H1 (cell line): ENCODE measurements around the gene TRIM68.

ENCODE experiments used
- CTCF ChIP-seq, 3 experiments: IDR thresholded peaks; 1 replicate in 2 of 3; 2 replicates in 1 of 3; pipeline versions ENCODE4 v1.5.1 to v1.6.1; 2011; ENCODE audit warnings: low read length in 3 of 3, mild to moderate bottlenecking in 3 of 3, inconsistent platforms in 2 of 3, low read depth in 1 of 3, moderate library complexity in 1 of 3; ENCODE audit not compliant: insufficient read depth in 1 of 3; ENCODE audit errors: control extremely low read depth in 1 of 3
- FOSL1 ChIP-seq: IDR thresholded peaks from 2 replicates; pipeline ENCODE4 v1.6.1; 2011; ENCODE audit warnings: mild to moderate bottlenecking, low read depth, low read length, moderate library complexity; ENCODE audit not compliant: insufficient read depth
- RNF2 ChIP-seq: fragments of 200-900, 300-1000 bp; sonication (generic); IDR thresholded peaks from 2 replicates; pipeline ENCODE4 v1.7.1; 2016; ENCODE audit warnings: borderline replicate concordance, low read depth, mild to moderate bottlenecking, antibody characterized with exemption, low read length; ENCODE audit not compliant: poor library complexity, severe bottlenecking; ENCODE audit errors: missing control alignments
- SIRT6 ChIP-seq: IDR thresholded peaks from one replicate; pipeline ENCODE4 v1.7.1; 2012; ENCODE audit warnings: low read length, inconsistent platforms

DNA sequence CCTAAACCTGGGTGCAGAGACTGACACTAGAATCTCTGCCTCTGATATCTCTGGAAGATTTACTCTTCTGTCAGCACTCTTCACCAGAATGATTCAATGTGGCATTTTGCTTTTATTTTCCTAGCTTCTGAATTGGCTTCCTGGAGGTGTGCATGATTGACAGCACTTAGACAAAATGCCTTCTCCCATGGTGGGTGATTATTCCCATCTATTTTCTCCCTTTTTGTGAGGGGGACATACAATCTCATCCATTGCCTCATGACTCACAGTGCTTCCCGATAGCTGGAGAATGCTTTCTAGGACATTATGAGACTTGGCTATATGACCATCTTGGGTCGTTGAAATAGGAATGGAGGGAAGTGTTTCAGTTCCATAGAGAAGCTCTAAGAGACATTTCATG lies 4.0 kb upstream of the TRIM68 start:
- TF ChIP-seq SIRT6 (no peak), CTCF (IDR thresholded peaks at IDR 0.05; ENCODE audit: control extremely low read depth in 1 of 3, insufficient read depth in 1 of 3, low read depth in 1 of 3, low read length in 3 of 3) (no peak), FOSL1 (no peak), RNF2 (no peak)
